K562 (cell line): ENCODE results near the gene FBXO48. TPM values are rescaled to one million over a fixed set of nuclear protein-coding genes. Genes with fewer than 3 reads are reported as not detected.

ENCODE experiments used
- BCOR ChIP-seq: fragments of 450-650 bp; IDR thresholded peaks from 2 replicates; pipeline ENCODE4 v1.6.1; 2016
- EZH2 ChIP-seq: IDR thresholded peaks from 2 replicates; pipeline ENCODE4 v1.6.1; 2012; ENCODE audit warnings: low read depth, mild to moderate bottlenecking, inconsistent platforms, low read length, borderline replicate concordance
- GATA2 ChIP-seq: sonication (generic); formaldehyde crosslinking; IDR thresholded peaks from 2 replicates; pipeline ENCODE4 v1.4.0; 2020; ENCODE audit warnings: mild to moderate bottlenecking, missing genetic modification reagents
- KLF10 ChIP-seq: fragments of 250-450 bp; sonication (Bioruptor Pico); IDR thresholded peaks from 2 replicates; pipeline ENCODE4 v1.6.1; 2021; ENCODE audit warnings: matching md5 sums
- MBD1 ChIP-seq: fragments of 250-450 bp; sonication (Bioruptor Pico); IDR thresholded peaks from 2 replicates; pipeline ENCODE4 v1.8.0; 2022; ENCODE audit warnings: inconsistent platforms
- MCM7 ChIP-seq, 2 experiments: fragments of 450-650 bp; IDR thresholded peaks; 2 replicates each; pipeline ENCODE4 v1.6.1; 2016 to 2018
- MYNN ChIP-seq, 2 experiments: sonication (generic); formaldehyde crosslinking in 1 of 2; IDR thresholded peaks; 2 replicates each; pipeline versions ENCODE4 v1.5.0 to v1.6.1; 2016 to 2020; ENCODE audit warnings: antibody characterized with exemption in 1 of 2, missing genetic modification reagents in 1 of 2
- NR1H2 ChIP-seq: sonication (generic); formaldehyde crosslinking; IDR thresholded peaks from 2 replicates; pipeline ENCODE4 v1.4.0; 2020; ENCODE audit warnings: mild to moderate bottlenecking, missing genetic modification reagents
- PKNOX1 ChIP-seq: fragments of 450-650 bp; IDR thresholded peaks from 2 replicates; pipeline ENCODE4 v1.6.1; 2016
- SREBF2 ChIP-seq: sonication (generic); formaldehyde crosslinking; IDR thresholded peaks from 2 replicates; pipeline ENCODE4 v1.4.0; 2020; ENCODE audit warnings: mild to moderate bottlenecking, missing genetic modification reagents
- ZBTB7A ChIP-seq: IDR thresholded peaks from 2 replicates; pipeline ENCODE4 v1.6.1; 2011; ENCODE audit warnings: low read depth, mild to moderate bottlenecking, low read length, moderate library complexity, borderline replicate concordance; ENCODE audit not compliant: control insufficient read depth
- ZFP1 ChIP-seq: fragments of 450-650 bp; formaldehyde crosslinking; IDR thresholded peaks from 2 replicates; pipeline ENCODE4 v1.4.0; 2020; ENCODE audit warnings: mild to moderate bottlenecking, mixed read lengths
- ZNF124 ChIP-seq: sonication (generic); formaldehyde crosslinking; IDR thresholded peaks from 2 replicates; pipeline ENCODE4 v1.8.1; 2022; ENCODE audit warnings: missing genetic modification reagents
- ZNF140 ChIP-seq: fragments of 250-450 bp; sonication (Bioruptor Pico); IDR thresholded peaks from 2 replicates; pipeline ENCODE4 v1.8.0; 2021; ENCODE audit warnings: moderate library complexity, mild to moderate bottlenecking, inconsistent platforms
- ZNF165 ChIP-seq: fragments of 250-450 bp; sonication (Bioruptor Pico); IDR thresholded peaks from 2 replicates; pipeline ENCODE4 v1.4.0; 2020; ENCODE audit warnings: borderline replicate concordance
- ZNF23 ChIP-seq: fragments of 250-450 bp; sonication (Bioruptor Pico); IDR thresholded peaks from 2 replicates; pipeline ENCODE4 v1.4.0; 2020; ENCODE audit warnings: mild to moderate bottlenecking
- ZNF318 ChIP-seq, 2 experiments: fragments of 450-650 bp; IDR thresholded peaks; 2 replicates each; pipeline ENCODE4 v1.6.1; 2016; ENCODE audit warnings: mild to moderate bottlenecking in 2 of 2, borderline replicate concordance in 1 of 2, low read depth in 1 of 2, moderate library complexity in 1 of 2
- ZNF830 ChIP-seq: fragments of 250-450 bp; sonication (Bioruptor Pico); IDR thresholded peaks from 2 replicates; pipeline ENCODE4 v1.5.0; 2021; ENCODE audit warnings: mild to moderate bottlenecking
- polyA plus RNA-seq, 8 experiments: library from polyadenylated mRNA; depleted of rRNA in 4 of 8; stranded (reverse) in 5 of 8; unstranded in 3 of 8; fragments of >200 nt; fragmentation: Nextera tagmentation in 2 of 8; fragmentation: Illumina TruSeq in 1 of 8; extraction: Ambion mirVana in 2 of 8; extraction: Trizol in 1 of 8; gene quantifications; 2 replicates each; pipeline versions ENCODE4 v1.2.1 to v1.2.3, GENCODE V29; 2011 to 2014; ENCODE audit warnings: inconsistent platforms in 1 of 8, missing spikeins in 1 of 8
- total RNA-seq, 7 experiments: library from RNA; depleted of rRNA in 6 of 7; stranded (reverse); fragments of >200 nt in 6 of 7; fragmentation: Illumina TruSeq in 2 of 7; extraction: Trizol in 2 of 7; gene quantifications; 2 replicates each; pipeline versions ENCODE4 v1.2.1 to v1.2.3, GENCODE V29; 2011 to 2021; ENCODE audit warnings: low replicate concordance in 1 of 7

FBXO48 gene
- total and polyA plus RNA-seq, 9 of the 15 experiments (the other 6 are each of a cell fraction or from before 2014, with no cell fraction given), result 0.36 to 1.8 (median 0.73) TPM

- no peak for TF ChIP-seq ZNF318 (IDR thresholded peaks at IDR 0.05; ENCODE audit: borderline replicate concordance in 1 of 2, low read depth in 1 of 2)
- TF ChIP-seq ZNF23 (CRISPR knock-in tag), result peak; percentile 84
- TF ChIP-seq ZNF124, result no peak
- TF ChIP-seq ZBTB7A, result no peak
- TF ChIP-seq ZFP1 (CRISPR knock-in tag), result peak; percentile 84
- no peak for TF ChIP-seq MBD1 (CRISPR knock-in tag)
- TF ChIP-seq PKNOX1, result no peak
- TF ChIP-seq MYNN (IDR thresholded peaks at IDR 0.05), result no peak
- no peak for TF ChIP-seq MYNN (CRISPR knock-in tag; IDR thresholded peaks at IDR 0.05)
- no peak for TF ChIP-seq ZNF165
- no peak for TF ChIP-seq ZNF140
- TF ChIP-seq GATA2 (CRISPR knock-in tag), result no peak
- TF ChIP-seq BCOR, result no peak
- peak; percentile 94; the same call in 1 of the 2 replicates for TF ChIP-seq ZNF830
- peak; percentile 96 for TF ChIP-seq KLF10
- TF ChIP-seq SREBF2, result no peak
- no peak for TF ChIP-seq EZH2
- no peak for TF ChIP-seq NR1H2 (CRISPR knock-in tag)
- TF ChIP-seq MCM7 (IDR thresholded peaks at IDR 0.05), result no peak
Observed at GRCh38 chr2:68438455-68439303, 28.4 kb downstream of the FBXO48 start (continued).
